GM18499 (cell line): ENCODE measurements around the gene ERN1.
A peak's percentile ranks its signal among the peaks of the same experiment; 100 is the strongest.
"Not testable (repeated sequence)": the region's sequence is repeated elsewhere in the genome, so short reads cannot be mapped to it uniquely, and the experiment has no call there.

Source experiments
- ATAC-seq: cut with Tn5 transposase; IDR thresholded peaks from one replicate; pipeline ENCODE4 v1.9.1; 2021; ENCODE audit warnings: moderate number of reproducible peaks; ENCODE audit not compliant: insufficient read depth, unreplicated experiment

ERN1 gene

GRCh38 chr17:64040206-64040605, 89.7 kb downstream of the ERN1 start:
- ATAC-seq = no peak

- no peak for ATAC-seq
These were observed 90.9 kb downstream of the ERN1 start for GRCh38 chr17:64039106-64039400.

- no peak for ATAC-seq
These were observed 91.4 kb downstream of the ERN1 start for GRCh38 chr17:64038331-64039105.

- ATAC-seq = no peak
These were observed 92.1 kb downstream of the ERN1 start for GRCh38 chr17:64037802-64038201.

GRCh38 chr17:64037180-64037579, 92.8 kb downstream of the ERN1 start:
- no peak for ATAC-seq

- ATAC-seq = no peak
These were observed 93.6 kb downstream of the ERN1 start for GRCh38 chr17:64036198-64036922.

GRCh38 chr17:64032081-64032480, 97.9 kb downstream of the ERN1 start:
- no peak for ATAC-seq

- no peak for ATAC-seq
These were observed 101.0 kb downstream of the ERN1 start for GRCh38 chr17:64028874-64029464.

- ATAC-seq = peak; percentile 52
These were observed 104.1 kb downstream of the ERN1 start for GRCh38 chr17:64025732-64026294.

- ATAC-seq = no peak
These were observed 104.9 kb downstream of the ERN1 start for GRCh38 chr17:64024781-64025731.

- no peak for ATAC-seq
These were observed 105.7 kb downstream of the ERN1 start for GRCh38 chr17:64024215-64024654.

GRCh38 chr17:64022611-64023063, 107.3 kb downstream of the ERN1 start:
- ATAC-seq = no peak

- ATAC-seq = peak; percentile 44
These were observed 109.7 kb downstream of the ERN1 start, which contains the start of gene ICAM2 for GRCh38 chr17:64020056-64020766. TSS of gene ICAM2 (minus strand) at chr17:64020633. CDS start at chr17:64006691, 13,942 bp downstream.

GRCh38 chr17:64019551-64019961, 110.4 kb downstream of the ERN1 start:
- ATAC-seq = not testable (repeated sequence)

GRCh38 chr17:64017381-64017980, 112.5 kb downstream of the ERN1 start:
- ATAC-seq = no peak

GRCh38 chr17:64016974-64017373, 113.0 kb downstream of the ERN1 start:
- ATAC-seq = no peak

GRCh38 chr17:64016231-64016784, 113.6 kb downstream of the ERN1 start:
- ATAC-seq = no peak

- no peak for ATAC-seq
These were observed 114.5 kb downstream of the ERN1 start for GRCh38 chr17:64015447-64015846.
